ENCODE results near the gene ABHD6.
"Not testable (repeated sequence)": the region's sequence is repeated elsewhere in the genome, so short reads cannot be mapped to it uniquely, and the experiment has no call there.

Gene ABHD6

GRCh38 chr3:58260733-58261132 lies 23.1 kb downstream of the ABHD6 start:
- no peaks in the 10 kb centered on the region for H3K4me1 ChIP-seq (ENCODE audit: control insufficient read depth, insufficient read depth, low read length)
- H3K4me3 ChIP-seq (ENCODE audit: low read depth, low read length), result no peak overlapping the region
- no peak overlapping the region for H3K27ac ChIP-seq (ENCODE audit: low read depth, low read length)
- no peak overlapping the region for H3K9ac ChIP-seq (ENCODE audit: low read length)
- no peaks in the 10 kb centered on the region for H3K27me3 ChIP-seq (ENCODE audit: control insufficient read depth, insufficient read depth, low read length)
- no peaks in the 10 kb centered on the region for H3K36me3 ChIP-seq (ENCODE audit: control insufficient read depth, insufficient read depth, low read length)
- H3K9me3 ChIP-seq (ENCODE audit: control insufficient read depth, insufficient read depth, low read depth, low read length), result no peaks in the 10 kb centered on the region

- no peak overlapping the region for H3K27ac ChIP-seq (ENCODE audit: low read depth, low read length)
- H3K4me3 ChIP-seq (ENCODE audit: low read depth, low read length), result no peak overlapping the region
- H3K9me3 ChIP-seq (ENCODE audit: control insufficient read depth, insufficient read depth, low read depth, low read length), result no peaks in the 10 kb centered on the region
- H3K36me3 ChIP-seq (ENCODE audit: control insufficient read depth, insufficient read depth, low read length), result no peaks in the 10 kb centered on the region
- no peak overlapping the region for H3K9ac ChIP-seq (ENCODE audit: low read length)
- H3K4me1 ChIP-seq (ENCODE audit: control insufficient read depth, insufficient read depth, low read length), result no peaks in the 10 kb centered on the region
- no peaks in the 10 kb centered on the region for H3K27me3 ChIP-seq (ENCODE audit: control insufficient read depth, insufficient read depth, low read length)
Measured at GRCh38 chr3:58261954-58262666, 24.5 kb downstream of the ABHD6 start.

- H3K4me3 ChIP-seq (ENCODE audit: low read depth, low read length), result no peak overlapping the region
- H3K4me1 ChIP-seq (ENCODE audit: control insufficient read depth, insufficient read depth, low read length), result no peaks in the 10 kb centered on the region
- H3K9ac ChIP-seq (ENCODE audit: low read length), result no peak overlapping the region
- no peaks in the 10 kb centered on the region for H3K9me3 ChIP-seq (ENCODE audit: control insufficient read depth, insufficient read depth, low read depth, low read length)
- no peak overlapping the region for H3K27ac ChIP-seq (ENCODE audit: low read depth, low read length)
- peaks cover 3% of the 10 kb centered on the region; the same call in 1 of the 2 replicates for H3K36me3 ChIP-seq (ENCODE audit: control insufficient read depth, insufficient read depth, low read length)
- H3K27me3 ChIP-seq (ENCODE audit: control insufficient read depth, insufficient read depth, low read length), result no peaks in the 10 kb centered on the region
Measured at GRCh38 chr3:58266577-58266976, 29.0 kb downstream of the ABHD6 start.

GRCh38 chr3:58267543-58267942 lies 30.0 kb downstream of the ABHD6 start:
- not testable (repeated sequence) for H3K9me3 ChIP-seq (ENCODE audit: control insufficient read depth, insufficient read depth, low read depth, low read length); H3K27ac ChIP-seq (ENCODE audit: low read depth, low read length); H3K4me1 ChIP-seq (ENCODE audit: control insufficient read depth, insufficient read depth, low read length)

GRCh38 chr3:58269356-58269755 lies 31.8 kb downstream of the ABHD6 start:
- Histone ChIP-seq H3K4me3 (ENCODE audit: low read depth, low read length) (no peak overlapping the region), H3K27me3 (ENCODE audit: control insufficient read depth, insufficient read depth, low read length) (no peaks in the 10 kb centered on the region), H3K4me1 (ENCODE audit: control insufficient read depth, insufficient read depth, low read length) (no peaks in the 10 kb centered on the region), H3K9me3 (ENCODE audit: control insufficient read depth, insufficient read depth, low read depth, low read length) (no peaks in the 10 kb centered on the region), H3K9ac (ENCODE audit: low read length) (no peak overlapping the region), H3K36me3 (ENCODE audit: control insufficient read depth, insufficient read depth, low read length) (peaks cover 3% of the 10 kb centered on the region; the same call in 1 of the 2 replicates), H3K27ac (ENCODE audit: low read depth, low read length) (no peak overlapping the region)

More at GRCh38 chr3:58267543-58267942, 30.0 kb downstream of the ABHD6 start:
- H3K4me3 ChIP-seq (ENCODE audit: low read depth, low read length); H3K9ac ChIP-seq (ENCODE audit: low read length); H3K27me3 ChIP-seq (ENCODE audit: control insufficient read depth, insufficient read depth, low read length); H3K36me3 ChIP-seq (ENCODE audit: control insufficient read depth, insufficient read depth, low read length): not testable (repeated sequence)

- H3K9ac ChIP-seq (ENCODE audit: low read length), result no peak overlapping the region
- peaks cover 3% of the 10 kb centered on the region; the same call in 1 of the 2 replicates for H3K36me3 ChIP-seq (ENCODE audit: control insufficient read depth, insufficient read depth, low read length)
- H3K9me3 ChIP-seq (ENCODE audit: control insufficient read depth, insufficient read depth, low read depth, low read length), result no peaks in the 10 kb centered on the region
- H3K27me3 ChIP-seq (ENCODE audit: control insufficient read depth, insufficient read depth, low read length), result no peaks in the 10 kb centered on the region
- no peak overlapping the region for H3K27ac ChIP-seq (ENCODE audit: low read depth, low read length)
- H3K4me1 ChIP-seq (ENCODE audit: control insufficient read depth, insufficient read depth, low read length), result no peaks in the 10 kb centered on the region
- no peak overlapping the region for H3K4me3 ChIP-seq (ENCODE audit: low read depth, low read length)
Measured at GRCh38 chr3:58270485-58270884, 32.9 kb downstream of the ABHD6 start.

GRCh38 chr3:58271901-58272501 lies 34.4 kb downstream of the ABHD6 start:
- Histone ChIP-seq H3K4me3 (ENCODE audit: low read depth, low read length) (no peak overlapping the region), H3K27ac (ENCODE audit: low read depth, low read length) (no peak overlapping the region), H3K27me3 (ENCODE audit: control insufficient read depth, insufficient read depth, low read length) (no peaks in the 10 kb centered on the region), H3K9ac (ENCODE audit: low read length) (no peak overlapping the region), H3K9me3 (ENCODE audit: control insufficient read depth, insufficient read depth, low read depth, low read length) (no peaks in the 10 kb centered on the region), H3K36me3 (ENCODE audit: control insufficient read depth, insufficient read depth, low read length) (peaks cover 3% of the 10 kb centered on the region; the same call in 1 of the 2 replicates), H3K4me1 (ENCODE audit: control insufficient read depth, insufficient read depth, low read length) (no peaks in the 10 kb centered on the region)

- H3K9me3 ChIP-seq (ENCODE audit: control insufficient read depth, insufficient read depth, low read depth, low read length), result no peaks in the 10 kb centered on the region
- H3K36me3 ChIP-seq (ENCODE audit: control insufficient read depth, insufficient read depth, low read length), result peaks cover 3% of the 10 kb centered on the region; the same call in 1 of the 2 replicates
- H3K27ac ChIP-seq (ENCODE audit: low read depth, low read length), result no peak overlapping the region
- no peak overlapping the region for H3K4me3 ChIP-seq (ENCODE audit: low read depth, low read length)
- H3K4me1 ChIP-seq (ENCODE audit: control insufficient read depth, insufficient read depth, low read length), result no peaks in the 10 kb centered on the region
- no peak overlapping the region for H3K9ac ChIP-seq (ENCODE audit: low read length)
- no peaks in the 10 kb centered on the region for H3K27me3 ChIP-seq (ENCODE audit: control insufficient read depth, insufficient read depth, low read length)
Measured at GRCh38 chr3:58272891-58273290, 35.3 kb downstream of the ABHD6 start.

- H3K9ac ChIP-seq (ENCODE audit: low read length); H3K4me3 ChIP-seq (ENCODE audit: low read depth, low read length); H3K4me1 ChIP-seq (ENCODE audit: control insufficient read depth, insufficient read depth, low read length); H3K9me3 ChIP-seq (ENCODE audit: control insufficient read depth, insufficient read depth, low read depth, low read length); H3K27me3 ChIP-seq (ENCODE audit: control insufficient read depth, insufficient read depth, low read length); H3K36me3 ChIP-seq (ENCODE audit: control insufficient read depth, insufficient read depth, low read length); H3K27ac ChIP-seq (ENCODE audit: low read depth, low read length): not testable (repeated sequence)
Measured at GRCh38 chr3:58273362-58273761, 35.8 kb downstream of the ABHD6 start.

GRCh38 chr3:58274027-58274614 lies 36.5 kb downstream of the ABHD6 start:
- no peak overlapping the region for H3K27ac ChIP-seq (ENCODE audit: low read depth, low read length)
- H3K36me3 ChIP-seq (ENCODE audit: control insufficient read depth, insufficient read depth, low read length), result peaks cover 3% of the 10 kb centered on the region; the same call in 1 of the 2 replicates
- no peak overlapping the region for H3K4me3 ChIP-seq (ENCODE audit: low read depth, low read length)
- H3K4me1 ChIP-seq (ENCODE audit: control insufficient read depth, insufficient read depth, low read length), result no peaks in the 10 kb centered on the region
- no peaks in the 10 kb centered on the region for H3K9me3 ChIP-seq (ENCODE audit: control insufficient read depth, insufficient read depth, low read depth, low read length)
- H3K27me3 ChIP-seq (ENCODE audit: control insufficient read depth, insufficient read depth, low read length), result no peaks in the 10 kb centered on the region
- no peak overlapping the region for H3K9ac ChIP-seq (ENCODE audit: low read length)

- H3K9ac ChIP-seq (ENCODE audit: low read length), result peak overlapping the region; percentile 0
- peaks cover 5% of the 10 kb centered on the region; the same call in 1 of the 2 replicates for H3K4me1 ChIP-seq (ENCODE audit: control insufficient read depth, insufficient read depth, low read length)
- H3K4me3 ChIP-seq (ENCODE audit: low read depth, low read length), result peak overlapping the region; percentile 3; the same call in 1 of the 2 replicates
- no peaks in the 10 kb centered on the region for H3K9me3 ChIP-seq (ENCODE audit: control insufficient read depth, insufficient read depth, low read depth, low read length)
- H3K27me3 ChIP-seq (ENCODE audit: control insufficient read depth, insufficient read depth, low read length), result no peaks in the 10 kb centered on the region
- no peak overlapping the region for H3K27ac ChIP-seq (ENCODE audit: low read depth, low read length)
- H3K36me3 ChIP-seq (ENCODE audit: control insufficient read depth, insufficient read depth, low read length), result peaks cover 3% of the 10 kb centered on the region; the same call in 1 of the 2 replicates
Measured at GRCh38 chr3:58281069-58281468, 43.5 kb downstream of the ABHD6 start.
